Right cardiac atrium (tissue), 5 donors: ENCODE results near the gene EFCAB6. TPM values are rescaled to one million over a fixed set of nuclear protein-coding genes. Genes with fewer than 3 reads are reported as not detected.

Experiments
- ATAC-seq, 2 donors: fragments of 200-7000 bp; cut with Tn5 transposase; one replicate each; pipeline versions ENCODE4 v1.8.0 to v1.9.1; 2020; ENCODE audit warnings: moderate library complexity in 2 of 2, mild to moderate bottlenecking in 1 of 2
- DNase-seq, 3 donors: peaks; one replicate each; pipeline ENCODE4 v3.0.0-alpha.2; 2020
- H3K27ac ChIP-seq: one replicate; pipeline ENCODE4 v1.5.1; 2013; ENCODE audit warnings: mild to moderate bottlenecking, low read length, control low read depth, moderate library complexity
- H3K27me3 ChIP-seq: one replicate; pipeline ENCODE4 v1.6.1; 2013; ENCODE audit not compliant: control insufficient read depth, insufficient read depth
- H3K4me1 ChIP-seq: one replicate; pipeline ENCODE4 v1.6.1; 2013; ENCODE audit warnings: low read length; ENCODE audit not compliant: control insufficient read depth, insufficient read depth
- H3K4me3 ChIP-seq: one replicate; pipeline ENCODE4 v1.5.1; 2013; ENCODE audit warnings: low read length, control low read depth
- H3K9me3 ChIP-seq: one replicate; pipeline ENCODE4 v1.6.1; 2013; ENCODE audit warnings: low read length; ENCODE audit not compliant: control insufficient read depth
- WGBS: extraction: QIAGEN DNeasy Blood & Tissue Kit; methylation state at CpG from one replicate; pipeline ENCODE4 v1.1.7; 2013; 5-methylcytosine and 5-hydroxymethylcytosine counted together
- intact Hi-C, 4 donors: fragments of 100-400 bp; cut with DNase I; formaldehyde crosslinking; loops; one replicate each; pipeline versions ENCODE4 v1.11.0 to v1.14.0; 2022 to 2023
- polyA plus RNA-seq: library from polyadenylated mRNA; stranded (reverse); fragments of 200-250 nt; gene quantifications from one replicate; pipeline ENCODE4 v1.2.3, GENCODE V29; 2013
- total RNA-seq, 4 donors: library from RNA; stranded (reverse); fragmentation: NEBNext Ultra II Directional; extraction: Animal tissue kit (Norgen Biotek cat#: 25700); gene quantifications; one replicate each; pipeline ENCODE4 v1.2.1, GENCODE V29; 2021
- donor health status: healthy with polysubstance abuse.
- donor health status: DM: no; HTN: yes; CAD: no.
- donor health status: DM: no; HTN: no; CAD: no.
- donor health status: DM: no; HTN: yes; CAD: no; lungs with severe emphysema.
- donor health status: DM: yes; HTN: yes; CAD: no.

EFCAB6 gene
- total and polyA plus RNA-seq, 5 donors, result 0.70 to 3.4 (median 1.8) TPM

- DNase-seq (no peak), ATAC-seq (no peak)
- Histone ChIP-seq H3K9me3 (no peaks in the 10 kb centered on the region), H3K27ac (no peak overlapping the region), H3K27me3 (no peaks in the 10 kb centered on the region), H3K4me3 (no peak overlapping the region), H3K4me1 (no peaks in the 10 kb centered on the region)
- intact Hi-C loops, result no loop called here
- WGBS, result 81% methylated on average over 31 of the region's 31 CpGs
These were observed 297.5 kb downstream of the EFCAB6 start for GRCh38 chr22:43514476-43515157.

- 76% methylated on average over 8 of the region's 8 CpGs for WGBS
- intact Hi-C loops, result no loop called here
- Histone ChIP-seq H3K27ac (no peak overlapping the region), H3K27me3 (no peaks in the 10 kb centered on the region), H3K4me1 (no peaks in the 10 kb centered on the region), H3K4me3 (no peak overlapping the region), H3K9me3 (no peaks in the 10 kb centered on the region)
- ATAC-seq (no peak), DNase-seq (no peak)
These were observed 299.8 kb downstream of the EFCAB6 start for GRCh38 chr22:43512279-43512678.

DNA sequence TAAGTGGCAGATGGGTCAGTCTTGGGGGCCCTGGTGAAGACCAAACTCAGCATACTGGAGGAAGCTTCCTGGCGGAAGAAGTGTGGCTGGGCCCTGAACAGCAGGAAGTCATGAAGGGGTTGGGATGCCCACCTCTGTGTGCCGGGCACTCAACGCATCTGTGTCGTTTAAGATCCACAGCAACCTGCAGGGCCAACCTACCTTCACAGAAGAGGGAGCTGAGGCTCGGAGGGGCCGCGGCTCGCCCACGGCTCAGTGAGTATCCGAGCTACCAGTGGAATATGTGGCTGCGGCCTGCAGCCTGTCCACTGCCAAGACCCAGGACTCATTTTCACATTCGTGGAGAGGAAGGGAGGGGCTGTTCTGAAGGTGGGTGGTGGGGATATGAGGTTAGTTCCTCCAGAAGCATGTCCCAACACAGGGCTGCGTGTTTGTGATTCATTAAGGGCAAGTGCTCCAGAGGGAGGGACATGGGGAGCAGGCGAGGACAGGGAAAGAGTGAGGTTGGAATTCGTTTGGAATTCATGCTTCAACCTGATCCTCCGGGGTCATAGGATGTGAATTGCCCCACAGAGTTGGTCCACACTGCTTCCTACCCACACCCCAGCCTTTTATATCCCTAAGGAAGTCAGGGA is 300.7 kb downstream of the EFCAB6 start:
- intact Hi-C loops, result no loop called here
- Histone ChIP-seq H3K27me3 (no peaks in the 10 kb centered on the region), H3K4me1 (no peaks in the 10 kb centered on the region), H3K4me3 (no peak overlapping the region), H3K9me3 (no peaks in the 10 kb centered on the region), H3K27ac (no peak overlapping the region)
- WGBS, result 81% methylated on average over 16 of the region's 16 CpGs
- no peak for DNase-seq
- no peak for ATAC-seq

- H3K27me3 ChIP-seq, result no peaks in the 10 kb centered on the region
- 74% methylated on average over 9 of the region's 9 CpGs for whole genome bisulfite sequencing
- no peaks in the 10 kb centered on the region for H3K4me1 ChIP-seq
- ATAC-seq (no peak), DNase-seq (no peak)
- no peaks in the 10 kb centered on the region for H3K9me3 ChIP-seq
- H3K4me3 ChIP-seq, result no peak overlapping the region
- intact Hi-C loops, result no loop called here
- no peak overlapping the region for H3K27ac ChIP-seq
These were observed 301.6 kb downstream of the EFCAB6 start for GRCh38 chr22:43510281-43511070.

DNA sequence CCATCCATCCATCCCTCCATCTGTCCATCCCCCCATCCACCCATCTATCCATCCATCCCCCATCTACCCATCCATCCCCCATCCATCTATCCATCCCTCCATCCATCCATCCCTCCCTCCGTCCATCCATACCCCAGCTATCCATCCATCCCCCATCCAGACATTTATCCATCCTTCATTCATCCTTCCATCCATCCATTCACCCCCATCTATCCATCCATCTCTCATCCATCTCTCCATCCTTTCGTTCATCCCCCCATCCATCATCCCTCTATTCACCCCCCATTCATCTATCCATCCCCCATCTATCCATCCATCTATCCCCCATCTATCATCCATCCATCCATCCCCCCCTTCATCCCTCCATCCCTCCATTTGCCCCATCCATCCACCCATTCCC is 302.8 kb downstream of the EFCAB6 start:
- intact Hi-C loops, result no loop called here
- DNase-seq, result no peak
- Histone ChIP-seq H3K4me3 (no peak overlapping the region), H3K27me3 (no peaks in the 10 kb centered on the region), H3K4me1 (no peaks in the 10 kb centered on the region), H3K9me3 (no peaks in the 10 kb centered on the region), H3K27ac (no peak overlapping the region)
- ATAC-seq, result no peak
- 87% methylated on average over 2 of the region's 2 CpGs for WGBS

GRCh38 chr22:43508489-43508888 is 303.6 kb downstream of the EFCAB6 start:
- no peaks in the 10 kb centered on the region for H3K4me1 ChIP-seq
- H3K27me3 ChIP-seq, result no peaks in the 10 kb centered on the region
- H3K9me3 ChIP-seq, result no peaks in the 10 kb centered on the region
- no peak overlapping the region for H3K27ac ChIP-seq
- ATAC-seq, result no peak
- H3K4me3 ChIP-seq, result no peak overlapping the region
- no peak for DNase-seq
- intact Hi-C loops, result no loop called here

- H3K27ac ChIP-seq, result no peak overlapping the region
- no peak for DNase-seq
- H3K9me3 ChIP-seq, result no peaks in the 10 kb centered on the region
- no peak for ATAC-seq
- intact Hi-C loops, result no loop called here
- H3K4me3 ChIP-seq, result no peak overlapping the region
- H3K4me1 ChIP-seq, result no peaks in the 10 kb centered on the region
- 50% methylated on average over 8 of the region's 8 CpGs for WGBS
- no peaks in the 10 kb centered on the region for H3K27me3 ChIP-seq
These were observed 304.9 kb downstream of the EFCAB6 start for GRCh38 chr22:43507235-43507634.

DNA sequence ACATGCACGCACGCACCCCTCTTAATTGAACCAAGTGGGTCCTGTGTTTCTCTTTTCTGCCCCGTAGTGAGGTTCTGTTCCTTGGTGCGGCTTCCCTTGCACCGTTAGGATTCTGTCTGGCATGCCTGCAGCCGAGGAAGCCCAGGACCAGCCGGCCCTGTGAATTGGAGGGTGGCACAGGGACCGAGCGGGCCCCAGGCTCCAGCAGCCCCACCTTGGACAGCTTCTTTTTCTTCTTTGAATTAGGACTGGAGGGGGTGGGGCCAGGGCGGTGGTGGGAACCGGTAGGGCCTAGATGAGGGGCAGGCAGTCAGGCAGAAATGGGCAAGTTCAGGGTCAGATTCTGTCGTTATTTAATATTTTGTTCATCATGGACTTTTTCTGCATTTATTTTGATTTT is 305.6 kb downstream of the EFCAB6 start:
- Histone ChIP-seq H3K4me1 (no peaks in the 10 kb centered on the region), H3K27ac (no peak overlapping the region), H3K4me3 (no peak overlapping the region), H3K27me3 (no peaks in the 10 kb centered on the region), H3K9me3 (no peaks in the 10 kb centered on the region)
- ATAC-seq, result no peak
- intact Hi-C loops, result no loop called here
- no peak for DNase-seq
- 82% methylated on average over 12 of the region's 12 CpGs for WGBS

DNA sequence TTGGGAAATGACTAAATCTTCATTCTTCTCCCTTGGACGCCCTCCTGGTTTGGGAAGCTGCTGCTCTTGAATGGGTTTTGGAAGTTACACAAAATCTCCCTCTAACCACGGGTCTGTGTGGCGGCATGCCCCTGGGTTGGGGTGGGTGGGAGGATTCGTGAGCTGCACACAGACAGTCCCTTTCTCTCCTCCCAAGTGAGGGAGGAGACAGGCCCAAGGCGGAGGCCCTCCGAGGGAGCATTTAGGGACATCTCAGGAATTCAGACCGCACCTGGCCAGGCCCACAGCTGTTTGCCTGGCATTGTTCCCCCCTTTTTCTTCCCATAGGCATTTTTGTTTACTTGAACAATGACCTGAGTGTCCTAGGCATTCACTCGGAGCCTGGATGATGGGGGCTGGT is 306.2 kb downstream of the EFCAB6 start:
- H3K27ac ChIP-seq, result no peak overlapping the region
- intact Hi-C loops, result no loop called here
- ATAC-seq (no peak), DNase-seq (no peak)
- 74% methylated on average over 8 of the region's 8 CpGs for WGBS
- H3K9me3 ChIP-seq, result no peaks in the 10 kb centered on the region
- no peaks in the 10 kb centered on the region for H3K27me3 ChIP-seq
- H3K4me3 ChIP-seq, result no peak overlapping the region
- H3K4me1 ChIP-seq, result no peaks in the 10 kb centered on the region

DNA sequence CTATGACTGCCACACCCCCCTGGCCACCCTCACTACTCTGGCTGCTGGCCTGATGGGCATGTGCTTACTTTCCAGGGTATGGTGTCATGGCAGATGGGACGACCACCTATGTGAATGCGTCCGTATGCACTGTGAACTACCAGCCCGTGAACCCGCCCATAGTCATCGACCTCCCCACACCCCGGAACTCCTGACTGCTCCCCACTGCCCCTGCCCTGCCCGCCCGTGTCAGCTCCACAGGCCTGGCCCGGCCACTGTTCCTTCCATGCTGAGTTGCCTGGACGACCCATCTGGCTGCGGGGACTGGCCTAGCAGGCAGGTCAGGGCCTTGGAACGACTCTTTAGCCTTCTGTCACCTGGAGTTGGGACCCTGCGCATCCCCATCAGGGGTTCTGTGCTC is 306.7 kb downstream of the EFCAB6 start:
- WGBS, result 93% methylated on average over 14 of the region's 14 CpGs
- no peaks in the 10 kb centered on the region for H3K9me3 ChIP-seq
- no peak for DNase-seq
- no peak overlapping the region for H3K4me3 ChIP-seq
- intact Hi-C loops, result no loop called here
- no peaks in the 10 kb centered on the region for H3K4me1 ChIP-seq
- no peak overlapping the region for H3K27ac ChIP-seq
- no peaks in the 10 kb centered on the region for H3K27me3 ChIP-seq
- ATAC-seq, result no peak

- intact Hi-C loops, result no loop called here
- Histone ChIP-seq H3K9me3 (no peaks in the 10 kb centered on the region), H3K27ac (no peak overlapping the region), H3K27me3 (no peaks in the 10 kb centered on the region), H3K4me1 (no peaks in the 10 kb centered on the region), H3K4me3 (no peak overlapping the region)
- DNase-seq, result no peak
- ATAC-seq, result no peak
- 92% methylated on average over 7 of the region's 7 CpGs for WGBS
These were observed 307.3 kb downstream of the EFCAB6 start for GRCh38 chr22:43504666-43505261.
